Ovary (tissue), 3 donors: Measurements from ENCODE around the gene RSBN1L.

Experiments used
- CTCF ChIP-seq, 3 donors: fragments of 450-650 bp in 2 of 3; fragments of 200-600 bp in 1 of 3; IDR thresholded peaks; one replicate each; pipeline versions ENCODE4 v1.5.1 to v1.8.0; 2016 to 2022; ENCODE audit warnings: antibody characterized with exemption in 3 of 3, mild to moderate bottlenecking in 1 of 3
- EP300 ChIP-seq: sonication (generic); formaldehyde crosslinking; IDR thresholded peaks from one replicate; pipeline ENCODE4 v1.6.1; 2017; ENCODE audit warnings: antibody characterized with exemption
- POLR2A ChIP-seq: fragments of 450-650 bp; IDR thresholded peaks from one replicate; pipeline ENCODE4 v1.6.1; 2017; ENCODE audit warnings: antibody characterized with exemption, mild to moderate bottlenecking, moderate library complexity
- donor health status: DM: no; HTN: no; CAD: no.

DNA sequence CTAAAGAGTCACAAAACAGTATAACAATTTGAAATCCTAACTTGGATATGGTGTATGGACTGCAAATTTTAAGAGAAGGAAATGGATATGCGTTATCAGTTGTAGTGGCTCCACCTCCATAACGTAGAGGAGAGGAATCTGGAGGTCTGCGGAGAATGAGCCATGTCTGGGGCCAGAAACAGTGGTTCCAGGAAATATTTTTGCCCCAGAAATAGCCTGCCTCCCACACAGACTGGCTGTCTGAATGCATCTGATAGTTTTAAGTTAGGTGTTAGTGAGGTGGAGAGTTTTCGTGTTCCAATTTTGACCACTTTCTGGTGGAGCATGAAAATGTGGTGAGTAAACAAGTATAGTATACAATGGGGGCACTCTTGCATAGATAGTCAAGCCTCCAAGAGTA is 103.9 kb downstream of the RSBN1L start:
- TF ChIP-seq CTCF (IDR thresholded peaks at IDR 0.05), result no peak
- no peak for TF ChIP-seq POLR2A
- no peak for TF ChIP-seq EP300
